Psoas muscle (tissue), 8 donors: ENCODE results near the gene CELF4. TPM values are rescaled to one million over a fixed set of nuclear protein-coding genes. Genes with fewer than 3 reads are reported as not detected.

ENCODE experiments used
- ATAC-seq, 4 donors: fragments of 200-7000 bp; cut with Tn5 transposase; one replicate each; pipeline ENCODE4 v1.9.1; 2020; ENCODE audit warnings: moderate library complexity in 3 of 4, mild to moderate bottlenecking in 2 of 4
- DNase-seq, 2 donors: peaks; one replicate each; pipeline ENCODE4 v3.0.0-alpha.2; 2020
- H3K27ac ChIP-seq: fragments of 200-600 bp; one replicate; pipeline ENCODE4 v1.8.0; 2022
- H3K27me3 ChIP-seq, 3 donors: fragments of 200-600 bp in 1 of 3; one replicate each; pipeline versions ENCODE4 v1.6.1 to v1.8.0; 2013 to 2022; ENCODE audit warnings: low read length in 2 of 3, mild to moderate bottlenecking in 2 of 3, moderate library complexity in 1 of 3; ENCODE audit not compliant: insufficient read depth in 3 of 3
- H3K36me3 ChIP-seq, 2 donors: fragments of 200-600 bp in 1 of 2; one replicate each; pipeline versions ENCODE4 v1.6.1 to v1.8.0; 2013 to 2022; ENCODE audit warnings: low read depth in 1 of 2, mild to moderate bottlenecking in 1 of 2, moderate library complexity in 1 of 2; ENCODE audit not compliant: insufficient read depth in 1 of 2
- H3K4me1 ChIP-seq: fragments of 200-600 bp; one replicate; pipeline ENCODE4 v1.8.0; 2022
- H3K4me3 ChIP-seq: fragments of 200-600 bp; one replicate; pipeline ENCODE4 v1.8.0; 2022; ENCODE audit warnings: mild to moderate bottlenecking
- H3K9me3 ChIP-seq: fragments of 200-600 bp; one replicate; pipeline ENCODE4 v1.8.0; 2022
- CTCF ChIP-seq: fragments of 200-600 bp; IDR thresholded peaks from one replicate; pipeline ENCODE4 v1.8.0; 2022; ENCODE audit warnings: antibody characterized with exemption
- WGBS, 3 donors: extraction: QIAGEN DNeasy Blood & Tissue Kit; methylation state at CpG; one replicate each; pipeline versions ENCODE4 v1.1.6 to v1.1.7; 2013; 5-methylcytosine and 5-hydroxymethylcytosine counted together
- intact Hi-C, 2 donors: fragments of 100-400 bp; cut with DNase I; formaldehyde crosslinking; loops; one replicate each; pipeline versions ENCODE4 v1.11.0 to v1.14.2; 2022
- polyA plus RNA-seq, 3 donors: library from polyadenylated mRNA; stranded (reverse); fragments of 200-250 nt; gene quantifications; one replicate each; pipeline ENCODE4 v1.2.3, GENCODE V29; 2013
- total RNA-seq, 4 donors: library from RNA; stranded (reverse); fragmentation: NEBNext Ultra II Directional in 2 of 4; extraction: Animal tissue kit (Norgen Biotek cat#: 25700) in 2 of 4; gene quantifications; one replicate each; pipeline versions ENCODE4 v1.2.1 to v1.2.4, GENCODE V29; 2021 to 2023
- donor health status: healthy with polysubstance abuse.
- donor health status: DM: no; HTN: no; CAD: no; lungs with moderate emphysema.
- donor health status: Bipolar disorder and iron deficiency.
- donor health status: healthy.
- donor health status: DM: yes; HTN: yes; CAD: no.
- donor health status: DM: no; HTN: no; CAD: no.
- donor health status: DM: no; HTN: no; CAD: no.
- donor health status: DM: yes; HTN: yes; CAD: no.

Gene CELF4
- total and polyA plus RNA-seq, 7 donors: 0.17 to 0.28 (median 0.17) TPM; not detected in 3

GRCh38 chr18:37571266-37571665, 5.7 kb upstream of the CELF4 start:
- 44 to 52% (median 48%) methylated on average over 5 of the region's 5 CpGs for WGBS, 3 donors
- no peaks in the 10 kb centered on the region for H3K36me3 ChIP-seq
- intact Hi-C loops: no loop called here

GRCh38 chr18:37570336-37570930, 4.8 kb upstream of the CELF4 start:
- no peaks in the 10 kb centered on the region for H3K9me3 ChIP-seq
- intact Hi-C loops: no loop called here
- no peak overlapping the region for H3K4me3 ChIP-seq
- H3K27me3 ChIP-seq: peaks cover 0 to 60% (median 28%) of the 10 kb centered on the region in 3 donors
- peaks cover 11% of the 10 kb centered on the region for H3K4me1 ChIP-seq
- H3K27ac ChIP-seq: no peak overlapping the region
- no peak for TF ChIP-seq CTCF
- no peak for ATAC-seq
- H3K36me3 ChIP-seq: no peaks in the 10 kb centered on the region
- no peak for DNase-seq
- WGBS, 3 donors: 39 to 47% (median 44%) methylated on average over 5 of the region's 5 CpGs

More at GRCh38 chr18:37571266-37571665, 5.7 kb upstream of the CELF4 start:
- ATAC-seq (no peak), DNase-seq (no peak)
- Histone ChIP-seq H3K27ac (no peak overlapping the region), H3K9me3 (no peaks in the 10 kb centered on the region), H3K27me3 (peaks cover 0 to 61% (median 23%) of the 10 kb centered on the region in 3 donors), H3K4me1 (peaks cover 10% of the 10 kb centered on the region), H3K4me3 (no peak overlapping the region)
- no peak for TF ChIP-seq CTCF

- H3K27me3 ChIP-seq: peaks cover 0 to 77% (median 34%) of the 10 kb centered on the region in 3 donors
- intact Hi-C loops: no loop called here
- no peak for TF ChIP-seq CTCF
- H3K4me1 ChIP-seq: peaks cover 11% of the 10 kb centered on the region
- no peak for DNase-seq
- H3K36me3 ChIP-seq: no peaks in the 10 kb centered on the region
- H3K9me3 ChIP-seq: no peaks in the 10 kb centered on the region
- no peak overlapping the region for H3K4me3 ChIP-seq
- H3K27ac ChIP-seq: no peak overlapping the region
- ATAC-seq: no peak
- WGBS, 3 donors: 34 to 46% (median 42%) methylated on average over 4 of the region's 4 CpGs
Observed at GRCh38 chr18:37568671-37569070, 3.1 kb upstream of the CELF4 start.

- no peak for TF ChIP-seq CTCF
- no peaks in the 10 kb centered on the region for H3K36me3 ChIP-seq
- no peak overlapping the region for H3K27ac ChIP-seq
- DNase-seq (no peak), ATAC-seq (no peak)
- peaks cover 11% of the 10 kb centered on the region for H3K4me1 ChIP-seq
- intact Hi-C loops: no loop called here
- WGBS, 3 donors: 16 to 25% (median 21%) methylated on average over 10 of the region's 10 CpGs
- H3K9me3 ChIP-seq: no peaks in the 10 kb centered on the region
- H3K4me3 ChIP-seq: peak overlapping the region; percentile 73
- peaks cover 0 to 79% (median 34%) of the 10 kb centered on the region in 3 donors for H3K27me3 ChIP-seq
Observed at GRCh38 chr18:37567994-37568359, 2.4 kb upstream of the CELF4 start.
